CD8-positive, alpha-beta memory T cell (primary cell): ENCODE results near the gene CCDC18. TPM values are rescaled to one million over a fixed set of nuclear protein-coding genes. Genes with fewer than 3 reads are reported as not detected.
A peak's percentile ranks its signal among the peaks of the same experiment; 100 is the strongest.
"Not testable (repeated sequence)": the region's sequence is repeated elsewhere in the genome, so short reads cannot be mapped to it uniquely, and the experiment has no call there.

Experiments used
- CTCF ChIA-PET: fragments of 350-600 bp; sonication (Branson Sonifier 250); formaldehyde crosslinking; loops from one replicate; lab custom pipeline; 2021; ENCODE audit warnings: antibody characterized with exemption; lab: Charles Lee
- POLR2A ChIA-PET: fragments of 350-600 bp; sonication (Branson Sonifier 250); formaldehyde crosslinking; loops from one replicate; lab custom pipeline; 2021; ENCODE audit warnings: antibody characterized with exemption; lab: Charles Lee
- DNase-seq, 5 donors: peaks; one replicate each; pipeline versions ENCODE4 v3.0.0 to v3.0.0-alpha.2; 2020 to 2022; ENCODE audit warnings: mixed read lengths in 1 of 5
- H3K27ac ChIP-seq: one replicate; pipeline ENCODE4 v1.7.0; 2013; ENCODE audit warnings: low read depth, mild to moderate bottlenecking, low read length, moderate library complexity
- H3K27me3 ChIP-seq: 2 replicates; pipeline ENCODE4 v1.7.0; 2013; ENCODE audit warnings: low read length, mild to moderate bottlenecking; ENCODE audit not compliant: insufficient read depth, poor library complexity, severe bottlenecking
- H3K36me3 ChIP-seq: 2 replicates; pipeline ENCODE4 v1.7.0; 2013; ENCODE audit warnings: mild to moderate bottlenecking, low read length, moderate library complexity; ENCODE audit not compliant: insufficient read depth
- H3K4me1 ChIP-seq: 2 replicates; pipeline ENCODE4 v1.7.0; 2013; ENCODE audit warnings: mild to moderate bottlenecking, low read length, moderate library complexity; ENCODE audit not compliant: insufficient read depth
- H3K4me3 ChIP-seq: 2 replicates; pipeline ENCODE4 v1.7.0; 2013; ENCODE audit warnings: mild to moderate bottlenecking, low read length
- H3K9me3 ChIP-seq: 2 replicates; pipeline ENCODE4 v1.7.0; 2013; ENCODE audit warnings: mild to moderate bottlenecking, low read length
- H3K27ac Mint-ChIP-seq, 8 donors: one replicate each; pipeline ENCODE4 v1.8.0; 2020 to 2021; ENCODE audit warnings: mixed read lengths in 8 of 8, mild to moderate bottlenecking in 6 of 8, inconsistent platforms in 3 of 8, moderate library complexity in 3 of 8
- H3K27me3 Mint-ChIP-seq, 2 donors: one replicate each; pipeline ENCODE4 v1.8.0; 2020 to 2021; ENCODE audit warnings: mixed read lengths in 2 of 2, mild to moderate bottlenecking in 1 of 2, moderate library complexity in 1 of 2
- H3K36me3 Mint-ChIP-seq, 3 donors: one replicate each; pipeline ENCODE4 v1.8.0; 2020 to 2021; ENCODE audit warnings: mixed read lengths in 3 of 3, inconsistent platforms in 1 of 3, mild to moderate bottlenecking in 1 of 3
- H3K4me1 Mint-ChIP-seq, 3 donors: one replicate each; pipeline ENCODE4 v1.8.0; 2020 to 2021; ENCODE audit warnings: mixed read lengths in 3 of 3, inconsistent platforms in 1 of 3, mild to moderate bottlenecking in 1 of 3
- H3K4me3 Mint-ChIP-seq, 7 donors: one replicate each; pipeline ENCODE4 v1.8.0; 2020 to 2021; ENCODE audit warnings: mixed read lengths in 7 of 7, mild to moderate bottlenecking in 6 of 7, moderate library complexity in 4 of 7, inconsistent platforms in 2 of 7
- H3K9me3 Mint-ChIP-seq, 5 donors: one replicate each; pipeline ENCODE4 v1.8.0; 2020 to 2022; ENCODE audit warnings: mixed read lengths in 5 of 5, mild to moderate bottlenecking in 3 of 5, moderate library complexity in 2 of 5, inconsistent platforms in 1 of 5
- polyA plus RNA-seq: library from polyadenylated mRNA; unstranded; fragments of 300-500 nt; fragmentation: Illumina TruSeq; gene quantifications from one replicate; pipeline ENCODE4 v1.2.3, GENCODE V29; 2021
- total RNA-seq, 2 experiments: library from RNA; stranded (reverse); gene quantifications; one replicate each; pipeline ENCODE4 v1.2.3, GENCODE V29; 2021

The CCDC18 gene
- total and polyA plus RNA-seq, 3 experiments from 2014 or later = 9.6 to 11.5 (median 10.7) TPM

- no peaks in the 10 kb centered on the region for H3K27me3 Mint-ChIP-seq
- H3K9me3 Mint-ChIP-seq = peaks cover 8 to 16% (median 13%) of the 10 kb centered on the region in 5 donors
- H3K4me3 Mint-ChIP-seq = no peak overlapping the region
- Histone ChIP-seq H3K4me1 (no peaks in the 10 kb centered on the region), H3K4me3 (no peak overlapping the region), H3K27me3 (no peaks in the 10 kb centered on the region), H3K27ac (no peak overlapping the region), H3K9me3 (peaks cover 12% of the 10 kb centered on the region), H3K36me3 (no peaks in the 10 kb centered on the region)
- no peak overlapping the region for H3K27ac Mint-ChIP-seq
- H3K36me3 Mint-ChIP-seq = peaks cover 13 to 41% (median 39%) of the 10 kb centered on the region in 3 donors
- no peaks in the 10 kb centered on the region for H3K4me1 Mint-ChIP-seq
- POLR2A ChIA-PET = no interaction called here
- no peak for DNase-seq
- CTCF ChIA-PET = no interaction called here
These were observed 77.4 kb downstream of the CCDC18 start for GRCh38 chr1:93257889-93258288.

- Mint-ChIP-seq H3K36me3 (peaks cover 21 to 55% (median 46%) of the 10 kb centered on the region in 3 donors), H3K9me3 (peaks cover 16 to 23% (median 22%) of the 10 kb centered on the region in 5 donors)
- not testable (repeated sequence) for H3K36me3 ChIP-seq
These were observed 80.2 kb downstream of the CCDC18 start for GRCh38 chr1:93260726-93261125.

GRCh38 chr1:93262645-93263044, 82.1 kb downstream of the CCDC18 start:
- DNase-seq = no peak
- no peaks in the 10 kb centered on the region for H3K4me1 Mint-ChIP-seq
- ChIA-PET CTCF (no interaction called here), POLR2A (no interaction called here)
- no peak overlapping the region for H3K27ac ChIP-seq
- H3K27me3 ChIP-seq = no peaks in the 10 kb centered on the region
- H3K4me1 ChIP-seq = no peaks in the 10 kb centered on the region
- peaks cover 16 to 25% (median 23%) of the 10 kb centered on the region in 5 donors for H3K9me3 Mint-ChIP-seq
- no peaks in the 10 kb centered on the region for H3K36me3 ChIP-seq
- no peak overlapping the region for H3K27ac Mint-ChIP-seq
- no peak overlapping the region for H3K4me3 ChIP-seq
- H3K9me3 ChIP-seq = peaks cover 9% of the 10 kb centered on the region
- no peaks in the 10 kb centered on the region for H3K27me3 Mint-ChIP-seq
- H3K4me3 Mint-ChIP-seq = no peak overlapping the region
- peaks cover 21 to 67% (median 55%) of the 10 kb centered on the region in 3 donors for H3K36me3 Mint-ChIP-seq

More at GRCh38 chr1:93260726-93261125, 80.2 kb downstream of the CCDC18 start:
- H3K27me3 Mint-ChIP-seq, CTCF ChIA-PET, H3K4me3 Mint-ChIP-seq, DNase-seq, H3K4me1 Mint-ChIP-seq, H3K27ac ChIP-seq, POLR2A ChIA-PET, H3K4me3 ChIP-seq, H3K4me1 ChIP-seq, H3K27ac Mint-ChIP-seq, H3K9me3 ChIP-seq, H3K27me3 ChIP-seq: not testable (repeated sequence)

GRCh38 chr1:93268888-93269287, 88.4 kb downstream of the CCDC18 start:
- H3K4me3 Mint-ChIP-seq, H3K4me3 ChIP-seq, H3K4me1 Mint-ChIP-seq, H3K27me3 Mint-ChIP-seq, H3K9me3 Mint-ChIP-seq, CTCF ChIA-PET, POLR2A ChIA-PET, H3K9me3 ChIP-seq, H3K27ac ChIP-seq, DNase-seq, H3K36me3 ChIP-seq, H3K27ac Mint-ChIP-seq, H3K4me1 ChIP-seq, H3K27me3 ChIP-seq: not testable (repeated sequence)
- peaks cover 22 to 45% (median 43%) of the 10 kb centered on the region in 3 donors for H3K36me3 Mint-ChIP-seq

- H3K27ac ChIP-seq, POLR2A ChIA-PET, H3K9me3 ChIP-seq, H3K4me1 ChIP-seq, H3K36me3 ChIP-seq, H3K4me3 ChIP-seq, H3K27ac Mint-ChIP-seq, DNase-seq, H3K9me3 Mint-ChIP-seq, H3K4me1 Mint-ChIP-seq, H3K27me3 ChIP-seq, H3K4me3 Mint-ChIP-seq, CTCF ChIA-PET, H3K27me3 Mint-ChIP-seq: not testable (repeated sequence)
- peaks cover 12 to 20% (median 17%) of the 10 kb centered on the region in 3 donors for H3K36me3 Mint-ChIP-seq
These were observed 94.7 kb downstream of the CCDC18 start for GRCh38 chr1:93275262-93275633.

GRCh38 chr1:93275634-93276295, 95.2 kb downstream of the CCDC18 start:
- DNase-seq = no peak
- Histone ChIP-seq H3K36me3 (no peaks in the 10 kb centered on the region), H3K27ac (no peak overlapping the region), H3K4me1 (no peaks in the 10 kb centered on the region), H3K4me3 (no peak overlapping the region), H3K27me3 (no peaks in the 10 kb centered on the region), H3K9me3 (no peaks in the 10 kb centered on the region)
- H3K36me3 Mint-ChIP-seq = peaks cover 14 to 22% (median 20%) of the 10 kb centered on the region in 3 donors
- no peak overlapping the region for H3K4me3 Mint-ChIP-seq
- ChIA-PET CTCF (interaction anchor here (1.2 kb wide), 1 partner anchor 29 kb away, joined by 4 read pairs; no protein-coding TSS in a partner anchor), POLR2A (no interaction called here)
- H3K9me3 Mint-ChIP-seq = peaks cover 4 to 9% (median 8%) of the 10 kb centered on the region in 5 donors
- no peak overlapping the region for H3K27ac Mint-ChIP-seq
- H3K4me1 Mint-ChIP-seq = no peaks in the 10 kb centered on the region
- H3K27me3 Mint-ChIP-seq = no peaks in the 10 kb centered on the region

- H3K4me3 ChIP-seq, H3K36me3 ChIP-seq, H3K9me3 Mint-ChIP-seq, H3K9me3 ChIP-seq, CTCF ChIA-PET, DNase-seq, H3K4me1 Mint-ChIP-seq, H3K27me3 ChIP-seq, H3K4me1 ChIP-seq, H3K27ac ChIP-seq, POLR2A ChIA-PET, H3K4me3 Mint-ChIP-seq, H3K27me3 Mint-ChIP-seq: not testable (repeated sequence)
- Mint-ChIP-seq H3K36me3 (peaks cover 25 to 35% (median 26%) of the 10 kb centered on the region in 3 donors), H3K27ac (peak overlapping the region in 1 of 8 donors; percentile 41)
These were observed 97.0 kb downstream of the CCDC18 start for GRCh38 chr1:93277530-93277929.

GRCh38 chr1:93283496-93283895, 103.0 kb downstream of the CCDC18 start:
- H3K27me3 ChIP-seq = no peaks in the 10 kb centered on the region
- no peaks in the 10 kb centered on the region for H3K36me3 ChIP-seq
- ChIA-PET POLR2A (no interaction called here), CTCF (interaction anchor here (1.4 kb wide), 1 partner anchor 21 kb away, joined by 4 read pairs; no protein-coding TSS in a partner anchor)
- H3K9me3 Mint-ChIP-seq = peaks cover 4 to 10% (median 8%) of the 10 kb centered on the region in 5 donors
- H3K36me3 Mint-ChIP-seq = peaks cover 42 to 74% (median 52%) of the 10 kb centered on the region in 3 donors
- H3K9me3 ChIP-seq = no peaks in the 10 kb centered on the region
- H3K4me1 ChIP-seq = no peaks in the 10 kb centered on the region
- H3K4me1 Mint-ChIP-seq = no peaks in the 10 kb centered on the region
- H3K4me3 ChIP-seq = no peak overlapping the region
- H3K27me3 Mint-ChIP-seq = no peaks in the 10 kb centered on the region
- no peak overlapping the region for H3K27ac ChIP-seq
- H3K27ac Mint-ChIP-seq = no peak overlapping the region
- DNase-seq = no peak
- H3K4me3 Mint-ChIP-seq = no peak overlapping the region
